ENCODE data around the gene NUP205.
"Not testable (repeated sequence)": the region's sequence is repeated elsewhere in the genome, so short reads cannot be mapped to it uniquely, and the experiment has no call there.

Gene NUP205

GRCh38 chr7:135620980-135621850 lies 63.5 kb downstream of the NUP205 start:
- no peaks in the 10 kb centered on the region for H3K27me3 ChIP-seq (ENCODE audit: control insufficient read depth in 3 of 3, insufficient read depth in 3 of 3, low read depth in 1 of 3, low read length in 3 of 3)
- H3K4me2 ChIP-seq (ENCODE audit: insufficient read depth, low read length, poor library complexity, severe bottlenecking): no peak overlapping the region
- H3K4me1 ChIP-seq (ENCODE audit: control insufficient read depth in 2 of 2, insufficient read depth in 1 of 2, low read depth in 1 of 2, low read length in 2 of 2): no peaks in the 10 kb centered on the region
- H3K27ac ChIP-seq (replicated peaks; ENCODE audit: low read length): no peak overlapping the region
- no CpG with 5 or more reads among the region's 1 CpG for WGBS, 2 donors (ENCODE audit: extremely low coverage in 2 of 2, insufficient read length in 2 of 2, insufficient replicate concordance in 1 of 2)
- no peak overlapping the region for H3K14ac ChIP-seq (ENCODE audit: low read length)
- no peak overlapping the region for H3K9ac ChIP-seq (ENCODE audit: low read depth, low read length, poor library complexity)
- H3K4ac ChIP-seq (ENCODE audit: low read length): no peak overlapping the region
- no peak overlapping the region for H4K91ac ChIP-seq (ENCODE audit: low read depth, low read length, poor library complexity)
- no peaks in the 10 kb centered on the region for H3K79me1 ChIP-seq (ENCODE audit: low read depth, low read length)
- H2BK15ac ChIP-seq (ENCODE audit: low read length): no peak overlapping the region
- H3K18ac ChIP-seq (ENCODE audit: low read length): no peak overlapping the region
- H3K9me3 ChIP-seq (replicated peaks in 1 of 2; ENCODE audit: control insufficient read depth in 2 of 2, insufficient read depth in 1 of 2, low read depth in 1 of 2, low read length in 2 of 2): no peaks in the 10 kb centered on the region
- H2BK120ac ChIP-seq (ENCODE audit: low read depth, low read length): no peak overlapping the region
- H3K4me3 ChIP-seq (ENCODE audit: low read length in 2 of 2): no peak overlapping the region
- no peak overlapping the region for H2AK5ac ChIP-seq (ENCODE audit: low read depth, low read length)
- peak; percentile 58 for DNase-seq (ENCODE audit: low spot score)
- no peak overlapping the region for H2AFZ ChIP-seq (ENCODE audit: low read length)
- no peak overlapping the region for H2BK12ac ChIP-seq (ENCODE audit: low read length)
- H2BK5ac ChIP-seq (ENCODE audit: low read length): no peak overlapping the region
- no peak overlapping the region for H3K23ac ChIP-seq (ENCODE audit: low read depth, low read length, poor library complexity)
- no peak overlapping the region for H4K8ac ChIP-seq (ENCODE audit: low read depth, low read length)
- H3K36me3 ChIP-seq (replicated peaks in 1 of 2; ENCODE audit: control insufficient read depth in 2 of 2, insufficient read depth in 2 of 2, low read length in 2 of 2): peaks cover 24 to 97% of the 10 kb centered on the region in 2 donors

- WGBS, 2 donors (ENCODE audit: extremely low coverage in 2 of 2, insufficient read length in 2 of 2, insufficient replicate concordance in 1 of 2): no CpG with 5 or more reads among the region's 7 CpGs
- Histone ChIP-seq H3K4ac (ENCODE audit: low read length) (no peak overlapping the region), H3K23ac (ENCODE audit: low read depth, low read length, poor library complexity) (no peak overlapping the region), H2BK12ac (ENCODE audit: low read length) (no peak overlapping the region), H2BK5ac (ENCODE audit: low read length) (no peak overlapping the region), H4K91ac (ENCODE audit: low read depth, low read length, poor library complexity) (no peak overlapping the region), H3K9ac (ENCODE audit: low read depth, low read length, poor library complexity) (no peak overlapping the region), H3K4me1 (ENCODE audit: control insufficient read depth in 2 of 2, insufficient read depth in 1 of 2, low read depth in 1 of 2, low read length in 2 of 2) (no peaks in the 10 kb centered on the region), H2AK5ac (ENCODE audit: low read depth, low read length) (no peak overlapping the region), H3K79me1 (ENCODE audit: low read depth, low read length) (no peaks in the 10 kb centered on the region), H3K4me3 (ENCODE audit: low read length in 2 of 2) (no peak overlapping the region), H4K8ac (ENCODE audit: low read depth, low read length) (no peak overlapping the region), H3K18ac (ENCODE audit: low read length) (no peak overlapping the region), H2BK15ac (ENCODE audit: low read length) (no peak overlapping the region), H3K36me3 (replicated peaks in 1 of 2; ENCODE audit: control insufficient read depth in 2 of 2, insufficient read depth in 2 of 2, low read length in 2 of 2) (peaks cover 20 to 98% of the 10 kb centered on the region in 2 donors), H2AFZ (ENCODE audit: low read length) (no peak overlapping the region), H3K14ac (ENCODE audit: low read length) (no peak overlapping the region), H3K4me2 (ENCODE audit: insufficient read depth, low read length, poor library complexity, severe bottlenecking) (no peak overlapping the region), H3K9me3 (replicated peaks in 1 of 2; ENCODE audit: control insufficient read depth in 2 of 2, insufficient read depth in 1 of 2, low read depth in 1 of 2, low read length in 2 of 2) (no peaks in the 10 kb centered on the region), H3K27me3 (ENCODE audit: control insufficient read depth in 3 of 3, insufficient read depth in 3 of 3, low read depth in 1 of 3, low read length in 3 of 3) (no peaks in the 10 kb centered on the region), H3K27ac (replicated peaks; ENCODE audit: low read length) (no peak overlapping the region), H2BK120ac (ENCODE audit: low read depth, low read length) (no peak overlapping the region)
- DNase-seq (ENCODE audit: low spot score): no peak
These were observed 76.6 kb downstream of the NUP205 start for GRCh38 chr7:135634191-135634878.

- H2BK120ac ChIP-seq (ENCODE audit: low read depth, low read length); H3K79me1 ChIP-seq (ENCODE audit: low read depth, low read length); H3K27ac ChIP-seq (replicated peaks; ENCODE audit: low read length); H3K18ac ChIP-seq (ENCODE audit: low read length); H3K9ac ChIP-seq (ENCODE audit: low read depth, low read length, poor library complexity); H3K4me1 ChIP-seq (ENCODE audit: control insufficient read depth in 2 of 2, insufficient read depth in 1 of 2, low read depth in 1 of 2, low read length in 2 of 2); H3K4me3 ChIP-seq (ENCODE audit: low read length in 2 of 2); H4K91ac ChIP-seq (ENCODE audit: low read depth, low read length, poor library complexity); H2BK5ac ChIP-seq (ENCODE audit: low read length); H3K14ac ChIP-seq (ENCODE audit: low read length); H3K4ac ChIP-seq (ENCODE audit: low read length); DNase-seq (ENCODE audit: low spot score); H3K27me3 ChIP-seq (ENCODE audit: control insufficient read depth in 3 of 3, insufficient read depth in 3 of 3, low read depth in 1 of 3, low read length in 3 of 3); H2BK12ac ChIP-seq (ENCODE audit: low read length); H2AK5ac ChIP-seq (ENCODE audit: low read depth, low read length); H2BK15ac ChIP-seq (ENCODE audit: low read length); H3K4me2 ChIP-seq (ENCODE audit: insufficient read depth, low read length, poor library complexity, severe bottlenecking); H4K8ac ChIP-seq (ENCODE audit: low read depth, low read length); H3K9me3 ChIP-seq (replicated peaks in 1 of 2; ENCODE audit: control insufficient read depth in 2 of 2, insufficient read depth in 1 of 2, low read depth in 1 of 2, low read length in 2 of 2); H2AFZ ChIP-seq (ENCODE audit: low read length); H3K23ac ChIP-seq (ENCODE audit: low read depth, low read length, poor library complexity): not testable (repeated sequence)
- peaks cover 22 to 100% of the 10 kb centered on the region in 2 donors for H3K36me3 ChIP-seq (replicated peaks in 1 of 2; ENCODE audit: control insufficient read depth in 2 of 2, insufficient read depth in 2 of 2, low read length in 2 of 2)
These were observed 82.0 kb downstream of the NUP205 start for GRCh38 chr7:135639690-135640089.

DNA sequence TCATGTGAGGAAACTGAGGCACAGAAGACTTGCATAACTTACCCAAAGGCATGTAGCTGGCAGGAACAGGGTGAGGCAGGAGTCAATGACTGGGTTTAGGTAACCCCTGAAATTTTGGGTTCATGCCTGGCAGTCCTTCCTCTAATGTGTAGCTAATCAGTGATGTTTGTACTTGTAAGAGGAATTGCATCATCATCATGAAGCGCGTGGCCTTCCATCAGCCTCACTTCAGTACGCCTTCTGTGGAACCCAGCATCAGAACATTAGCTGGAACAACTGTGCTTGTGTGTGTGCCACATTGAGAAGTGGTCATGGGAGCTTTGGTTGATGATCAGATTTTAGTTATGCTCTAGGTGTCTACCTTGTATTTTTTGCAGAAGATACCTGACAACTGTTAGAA lies 86.4 kb downstream of the NUP205 start:
- H3K4me3 ChIP-seq (ENCODE audit: low read length in 2 of 2): no peak overlapping the region
- H3K36me3 ChIP-seq (replicated peaks in 1 of 2; ENCODE audit: control insufficient read depth in 2 of 2, insufficient read depth in 2 of 2, low read length in 2 of 2): peaks cover 31 to 99% of the 10 kb centered on the region in 2 donors
- no peak overlapping the region for H3K9ac ChIP-seq (ENCODE audit: low read depth, low read length, poor library complexity)
- no peak overlapping the region for H3K14ac ChIP-seq (ENCODE audit: low read length)
- no peak overlapping the region for H3K4ac ChIP-seq (ENCODE audit: low read length)
- no peak overlapping the region for H3K18ac ChIP-seq (ENCODE audit: low read length)
- no peak overlapping the region for H2BK120ac ChIP-seq (ENCODE audit: low read depth, low read length)
- no CpG with 5 or more reads among the region's 3 CpGs for WGBS, 2 donors (ENCODE audit: extremely low coverage in 2 of 2, insufficient read length in 2 of 2, insufficient replicate concordance in 1 of 2)
- H2BK5ac ChIP-seq (ENCODE audit: low read length): no peak overlapping the region
- no peak overlapping the region for H3K4me2 ChIP-seq (ENCODE audit: insufficient read depth, low read length, poor library complexity, severe bottlenecking)
- H4K91ac ChIP-seq (ENCODE audit: low read depth, low read length, poor library complexity): no peak overlapping the region
- no peak overlapping the region for H2AFZ ChIP-seq (ENCODE audit: low read length)
- no peak overlapping the region for H2BK15ac ChIP-seq (ENCODE audit: low read length)
- no peak overlapping the region for H3K27ac ChIP-seq (replicated peaks; ENCODE audit: low read length)
- no peak overlapping the region for H3K23ac ChIP-seq (ENCODE audit: low read depth, low read length, poor library complexity)
- H3K4me1 ChIP-seq (ENCODE audit: control insufficient read depth in 2 of 2, insufficient read depth in 1 of 2, low read depth in 1 of 2, low read length in 2 of 2): peaks cover 0 to 2% of the 10 kb centered on the region in 2 donors
- DNase-seq (ENCODE audit: low spot score): no peak
- no peaks in the 10 kb centered on the region for H3K79me1 ChIP-seq (ENCODE audit: low read depth, low read length)
- no peak overlapping the region for H2BK12ac ChIP-seq (ENCODE audit: low read length)
- no peak overlapping the region for H4K8ac ChIP-seq (ENCODE audit: low read depth, low read length)
- no peaks in the 10 kb centered on the region for H3K9me3 ChIP-seq (replicated peaks in 1 of 2; ENCODE audit: control insufficient read depth in 2 of 2, insufficient read depth in 1 of 2, low read depth in 1 of 2, low read length in 2 of 2)
- H2AK5ac ChIP-seq (ENCODE audit: low read depth, low read length): no peak overlapping the region
- no peaks in the 10 kb centered on the region for H3K27me3 ChIP-seq (ENCODE audit: control insufficient read depth in 3 of 3, insufficient read depth in 3 of 3, low read depth in 1 of 3, low read length in 3 of 3)

Data from neuronal stem cell (in vitro differentiated cells).